OCI-LY7 (cell line): Measurements from ENCODE around the gene EIF2S3. TPM values are rescaled to one million over a fixed set of nuclear protein-coding genes. Genes with fewer than 3 reads are reported as not detected.

ENCODE experiments used
- BruUV-seq: library from RNA; stranded (reverse); fragments of 400-500 nt; replicated peaks from 2 replicates; lab custom pipeline; 2021; lab: Mats Ljungman, UMichigan
- CTCF ChIA-PET: fragments of 300-600 bp; sonication (Branson Sonifier 250); formaldehyde crosslinking; loops from one replicate; lab custom pipeline; 2022; ENCODE audit warnings: antibody characterized with exemption; ENCODE audit not compliant: unreplicated experiment; lab: Charles Lee
- POLR2A ChIA-PET: fragments of 300-600 bp; sonication (Branson Sonifier 250); formaldehyde crosslinking; loops from one replicate; lab custom pipeline; 2022; ENCODE audit warnings: antibody characterized with exemption; lab: Charles Lee
- DNase-seq: peaks from one replicate; pipeline ENCODE4 v3.0.0-alpha.2; 2015; ENCODE audit warnings: low spot score
- H2AFZ ChIP-seq: fragments of 200-600 bp; sonication (generic), shearing (Covaris generic); 2 replicates; pipeline ENCODE4 v1.6.1; 2014; ENCODE audit warnings: mild to moderate bottlenecking, antibody characterized with exemption, low read length, moderate library complexity
- H3K27ac ChIP-seq: fragments of 200-600 bp; sonication (generic); 2 replicates; pipeline ENCODE4 v1.5.1; 2014; ENCODE audit warnings: mixed run types, low read depth, mild to moderate bottlenecking, moderate library complexity, low read length, inconsistent platforms; ENCODE audit not compliant: poor library complexity, severe bottlenecking
- H3K36me3 ChIP-seq: fragments of 200-600 bp; sonication (generic); 2 replicates; pipeline ENCODE4 v1.6.1; 2014; ENCODE audit warnings: mild to moderate bottlenecking, antibody characterized with exemption, low read length, moderate library complexity, mixed read lengths; ENCODE audit not compliant: insufficient read depth
- H3K4me1 ChIP-seq: fragments of 200-600 bp; sonication (generic); 2 replicates; pipeline ENCODE4 v1.5.1; 2014; ENCODE audit warnings: mild to moderate bottlenecking, low read length; ENCODE audit not compliant: insufficient read depth, poor library complexity, severe bottlenecking
- H3K4me2 ChIP-seq: fragments of 200-600 bp; sonication (generic); 2 replicates; pipeline ENCODE4 v1.6.1; 2014; ENCODE audit warnings: mild to moderate bottlenecking, low read length
- H3K4me3 ChIP-seq: fragments of 200-600 bp; sonication (generic); 2 replicates; pipeline ENCODE4 v1.5.1; 2014; ENCODE audit warnings: mild to moderate bottlenecking, low read depth, low read length; ENCODE audit not compliant: poor library complexity, severe bottlenecking
- H3K79me2 ChIP-seq: fragments of 200-600 bp; sonication (generic); 2 replicates; pipeline ENCODE4 v1.6.1; 2016; ENCODE audit warnings: low read depth, mild to moderate bottlenecking, low read length, moderate library complexity, mixed read lengths; ENCODE audit not compliant: insufficient read depth
- H3K9me2 ChIP-seq: fragments of 200-600 bp; sonication (generic); 2 replicates; pipeline ENCODE4 v1.6.1; 2016; ENCODE audit warnings: mild to moderate bottlenecking, low read length, mixed read lengths; ENCODE audit not compliant: insufficient read depth
- H3K9me3 ChIP-seq: fragments of 200-600 bp; sonication (generic); 2 replicates; pipeline ENCODE4 v1.6.1; 2014; ENCODE audit warnings: mild to moderate bottlenecking, mixed run types, low read length, mixed read lengths
- H4K20me1 ChIP-seq: fragments of 200-600 bp; sonication (generic); 2 replicates; pipeline ENCODE4 v1.6.1; 2014; ENCODE audit warnings: mild to moderate bottlenecking, antibody characterized with exemption, low read length, moderate library complexity, mixed read lengths; ENCODE audit not compliant: insufficient read depth
- EZH2phosphoT487 ChIP-seq: fragments of 200-600 bp; sonication (generic); IDR thresholded peaks from 2 replicates; pipeline ENCODE4 v1.6.1; 2018; ENCODE audit warnings: low read depth, borderline replicate concordance, mild to moderate bottlenecking, mixed run types, antibody characterized with exemption, low read length, moderate library complexity, mixed read lengths
- intact Hi-C: fragments of 100-400 bp; cut with micrococcal nuclease; formaldehyde crosslinking; loops from one replicate; pipeline ENCODE4 v1.10.0; 2022; ENCODE audit not compliant: unreplicated experiment
- total RNA-seq, 2 experiments: library from RNA; depleted of rRNA in 1 of 2; stranded (reverse); fragments of >200 nt in 1 of 2; shearing (Covaris generic) in 1 of 2; gene quantifications; 2 replicates each; pipeline ENCODE4 v1.2.3, GENCODE V29; 2014 to 2022
- TF ChIP-seq, protein P1 (sequence below): fragments of 200-600 bp; sonication (generic); conservative IDR thresholded peaks from 2 replicates; pipeline ENCODE4 v1.5.1; 2014; ENCODE audit warnings: mild to moderate bottlenecking, antibody characterized with exemption, low read length, moderate library complexity, mixed read lengths

Gene EIF2S3
- total RNA-seq, 2 experiments from 2014 or later = 243 to 405 TPM

DNA sequence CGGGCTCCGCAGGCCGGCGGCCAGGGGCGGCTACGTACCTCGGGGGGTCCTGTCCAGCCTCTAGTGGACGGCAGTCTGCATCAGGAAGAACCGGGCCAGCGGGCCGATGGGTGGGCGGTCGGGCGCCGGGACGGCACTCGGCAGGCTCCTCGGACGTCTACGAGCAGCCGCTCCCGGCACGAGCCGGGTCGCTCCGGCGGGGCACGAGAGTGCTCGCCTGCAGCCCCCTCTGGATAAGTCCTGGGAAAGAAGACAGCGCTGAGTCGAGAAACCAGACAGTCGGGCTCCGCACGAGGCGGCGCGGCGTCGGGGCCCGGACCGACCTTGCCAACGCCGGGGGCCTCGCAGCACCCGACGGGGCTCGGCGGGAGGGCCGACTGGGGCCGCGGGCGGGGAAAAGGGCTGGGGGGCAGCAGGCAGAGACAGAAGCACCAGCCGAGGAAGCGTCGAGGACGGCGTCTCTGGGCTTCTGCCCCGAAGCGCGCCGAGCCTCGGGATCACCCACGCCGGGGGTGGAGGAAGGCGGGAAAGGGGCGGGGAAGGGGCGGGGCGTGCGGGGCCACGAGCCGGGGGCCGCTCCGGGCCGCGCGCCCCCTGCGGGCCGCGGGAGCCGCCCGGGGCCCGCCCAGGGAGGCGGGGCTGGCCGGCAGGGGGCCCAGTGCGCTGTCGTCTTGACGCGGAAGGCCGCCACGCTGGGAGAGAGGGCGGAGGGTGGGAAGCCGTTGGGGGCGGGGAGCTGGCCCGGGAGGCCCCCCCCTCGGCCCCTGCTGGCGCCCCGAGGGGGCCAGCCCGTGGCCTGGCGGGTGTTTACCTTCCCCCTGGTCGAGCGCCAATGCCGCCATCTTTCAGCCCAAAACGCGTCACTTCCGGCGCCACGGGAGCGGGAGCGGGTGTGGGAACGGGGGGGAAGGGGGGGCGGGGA lies 29.7 kb upstream of the EIF2S3 start:
- Histone ChIP-seq H2AFZ (no peak overlapping the region; the same call in 1 of the 2 replicates), H3K9me3 (no peaks in the 10 kb centered on the region), H3K4me1 (peaks cover 27% of the 10 kb centered on the region), H3K79me2 (peaks cover 49% of the 10 kb centered on the region), H3K36me3 (peaks cover 33% of the 10 kb centered on the region), H3K4me2 (peak overlapping the region; percentile 94), H4K20me1 (peaks cover 14% of the 10 kb centered on the region; the same call in 1 of the 2 replicates), H3K27ac (peak overlapping the region; percentile 78), H3K4me3 (peak overlapping the region; percentile 94), H3K9me2 (no peaks in the 10 kb centered on the region)
- ChIA-PET CTCF (no interaction called here), POLR2A (interaction anchor here (0.6 to 2.3 kb wide), 6 partner anchors 25 to 91 kb away, joined by 3 to 26 read pairs (median 4); partner anchors contain the start of gene EIF2S3)
- no TSS peak for BruUV-seq
- intact Hi-C loops = loop anchor here (1.0 to 10.0 kb wide), 3 partner anchors 29 to 130 kb away; partner anchors contain the start of genes CXorf58 and EIF2S3
- DNase-seq = peak; percentile 88
- TF ChIP-seq, protein P1, sequence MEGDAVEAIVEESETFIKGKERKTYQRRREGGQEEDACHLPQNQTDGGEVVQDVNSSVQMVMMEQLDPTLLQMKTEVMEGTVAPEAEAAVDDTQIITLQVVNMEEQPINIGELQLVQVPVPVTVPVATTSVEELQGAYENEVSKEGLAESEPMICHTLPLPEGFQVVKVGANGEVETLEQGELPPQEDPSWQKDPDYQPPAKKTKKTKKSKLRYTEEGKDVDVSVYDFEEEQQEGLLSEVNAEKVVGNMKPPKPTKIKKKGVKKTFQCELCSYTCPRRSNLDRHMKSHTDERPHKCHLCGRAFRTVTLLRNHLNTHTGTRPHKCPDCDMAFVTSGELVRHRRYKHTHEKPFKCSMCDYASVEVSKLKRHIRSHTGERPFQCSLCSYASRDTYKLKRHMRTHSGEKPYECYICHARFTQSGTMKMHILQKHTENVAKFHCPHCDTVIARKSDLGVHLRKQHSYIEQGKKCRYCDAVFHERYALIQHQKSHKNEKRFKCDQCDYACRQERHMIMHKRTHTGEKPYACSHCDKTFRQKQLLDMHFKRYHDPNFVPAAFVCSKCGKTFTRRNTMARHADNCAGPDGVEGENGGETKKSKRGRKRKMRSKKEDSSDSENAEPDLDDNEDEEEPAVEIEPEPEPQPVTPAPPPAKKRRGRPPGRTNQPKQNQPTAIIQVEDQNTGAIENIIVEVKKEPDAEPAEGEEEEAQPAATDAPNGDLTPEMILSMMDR = 0 out of 2 replicates have a peak, but pooled peaks have one; percentile 2
- TF ChIP-seq EZH2phosphoT487 = no peak

DNA sequence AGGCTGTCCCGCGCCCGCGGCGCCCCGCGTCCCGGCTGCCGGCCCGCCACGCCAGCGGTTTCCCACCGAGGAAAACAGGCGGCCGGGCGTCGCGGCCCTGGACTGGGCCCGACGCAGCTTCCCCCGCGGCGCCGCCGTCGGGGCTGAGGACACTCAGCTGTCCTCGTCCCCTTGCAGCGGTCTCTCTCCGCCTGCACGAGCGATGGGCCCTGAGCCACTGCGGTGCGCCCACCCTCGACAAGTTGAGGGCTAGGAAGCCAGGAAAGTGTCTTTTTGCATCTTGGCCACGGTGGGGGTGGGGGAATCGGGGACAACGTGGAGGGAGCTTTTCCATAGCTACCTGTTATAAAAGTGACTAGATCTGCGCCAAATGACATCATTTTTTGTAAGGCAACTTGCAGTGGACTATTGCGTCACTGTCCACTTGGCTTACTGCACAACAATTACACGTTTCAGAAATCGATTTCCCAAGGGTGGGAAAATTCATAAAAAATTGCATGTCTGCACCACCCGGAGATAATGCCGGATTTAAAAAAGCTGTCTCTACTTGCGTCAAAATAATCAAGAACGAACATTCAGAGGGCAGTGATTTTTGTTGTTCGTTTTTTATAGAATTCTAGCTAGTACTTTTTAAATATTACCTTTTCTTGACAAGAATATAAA lies 28.9 kb upstream of the EIF2S3 start:
- DNase-seq = no peak
- Histone ChIP-seq H2AFZ (peak overlapping the region; percentile 90), H3K4me1 (peaks cover 19% of the 10 kb centered on the region), H3K9me2 (no peaks in the 10 kb centered on the region), H3K79me2 (peaks cover 41% of the 10 kb centered on the region), H4K20me1 (0 out of 2 replicates have a peak, but pooled peaks cover 7% of the 10 kb centered on the region), H3K4me2 (peak overlapping the region; percentile 94), H3K9me3 (no peaks in the 10 kb centered on the region), H3K27ac (peak overlapping the region; percentile 67), H3K4me3 (peak overlapping the region; percentile 94), H3K36me3 (peaks cover 27% of the 10 kb centered on the region)
- POLR2A ChIA-PET = interaction anchor here (0.6 to 2.0 kb wide), 6 partner anchors 26 to 92 kb away, joined by 3 to 26 read pairs (median 4); partner anchors contain the start of gene EIF2S3
- intact Hi-C loops = loop anchor here (1.0 to 10.0 kb wide), 3 partner anchors 28 to 129 kb away; partner anchors contain the start of genes CXorf58 and EIF2S3
- CTCF ChIA-PET = interaction anchor here (1.8 kb wide), 1 partner anchor 28 kb away, joined by 9 read pairs; no protein-coding TSS in a partner anchor
- no peak for TF ChIP-seq EZH2phosphoT487
- TF ChIP-seq, protein P1 = no peak
- TSS peak; percentile 93 for BruUV-seq
